SK-N-SH treated with all-trans-retinoic acid at 6 μM for 48 hours (cell line): Measurements from ENCODE around the gene PLCB4.

Experiments
- ATAC-seq: fragments of 200-7000 bp; cut with Tn5 transposase; 3 replicates; pipeline ENCODE4 v1.9.1; 2020; ENCODE audit warnings: mild to moderate bottlenecking, moderate library complexity
- ARNTL ChIP-seq: fragments of 450-650 bp; formaldehyde crosslinking; IDR thresholded peaks from 2 replicates; pipeline ENCODE4 v1.5.0; 2020; ENCODE audit warnings: low read depth, mild to moderate bottlenecking, moderate library complexity, borderline replicate concordance
- BACH2 ChIP-seq: fragments of 250-450 bp; sonication (Bioruptor Pico); IDR thresholded peaks from 2 replicates; pipeline ENCODE4 v1.9.0; 2021; ENCODE audit warnings: mild to moderate bottlenecking, borderline replicate concordance
- CREB5 ChIP-seq: fragments of 250-450 bp; sonication (Bioruptor Pico); IDR thresholded peaks from 2 replicates; pipeline ENCODE4 v1.5.1; 2020; ENCODE audit warnings: low read depth, mild to moderate bottlenecking, moderate library complexity
- CSDC2 ChIP-seq: fragments of 250-450 bp; sonication (Bioruptor Pico); IDR thresholded peaks from 2 replicates; pipeline ENCODE4 v1.5.0; 2020; ENCODE audit warnings: mild to moderate bottlenecking, moderate library complexity
- CSRNP3 ChIP-seq: fragments of 250-450 bp; sonication (Bioruptor Pico); IDR thresholded peaks from 2 replicates; pipeline ENCODE4 v1.5.1; 2021; ENCODE audit warnings: mild to moderate bottlenecking, moderate library complexity
- GLIS3 ChIP-seq: fragments of 250-450 bp; sonication (Bioruptor Pico); IDR thresholded peaks from 2 replicates; pipeline ENCODE4 v1.5.0; 2020; ENCODE audit warnings: mild to moderate bottlenecking, moderate library complexity
- ISL1 ChIP-seq: fragments of 250-450 bp; sonication (Bioruptor Pico); IDR thresholded peaks from 2 replicates; pipeline ENCODE4 v2.1.2; 2022; ENCODE audit warnings: mild to moderate bottlenecking, moderate library complexity
- OSR1 ChIP-seq: fragments of 250-450 bp; sonication (Bioruptor Pico); IDR thresholded peaks from 2 replicates; pipeline ENCODE4 v1.8.0; 2022; ENCODE audit warnings: moderate library complexity, mild to moderate bottlenecking, inconsistent platforms
- PATZ1 ChIP-seq: fragments of 250-450 bp; sonication (Bioruptor Pico); IDR thresholded peaks from 2 replicates; pipeline ENCODE4 v1.8.0; 2020; ENCODE audit warnings: mild to moderate bottlenecking, moderate library complexity, borderline replicate concordance
- POU6F1 ChIP-seq: fragments of 250-450 bp; sonication (Bioruptor Pico); IDR thresholded peaks from 2 replicates; pipeline ENCODE4 v1.8.0; 2021; ENCODE audit warnings: low read depth, mild to moderate bottlenecking, moderate library complexity, borderline replicate concordance
- PPARA ChIP-seq: fragments of 250-450 bp; sonication (Bioruptor Pico); IDR thresholded peaks from 2 replicates; pipeline ENCODE4 v1.5.0; 2020; ENCODE audit warnings: mild to moderate bottlenecking, borderline replicate concordance
- RARB ChIP-seq: fragments of 250-450 bp; sonication (Bioruptor Pico); IDR thresholded peaks from 2 replicates; pipeline ENCODE4 v1.8.0; 2021; ENCODE audit warnings: mild to moderate bottlenecking, moderate library complexity
- SNAI2 ChIP-seq: fragments of 250-450 bp; sonication (Bioruptor Pico); IDR thresholded peaks from 2 replicates; pipeline ENCODE4 v1.5.0; 2020; ENCODE audit warnings: mild to moderate bottlenecking, moderate library complexity
- TCF4 ChIP-seq: fragments of 250-450 bp; sonication (Bioruptor Pico); IDR thresholded peaks from 2 replicates; pipeline ENCODE4 v1.8.0; 2021; ENCODE audit warnings: mild to moderate bottlenecking, moderate library complexity, borderline replicate concordance
- TOX ChIP-seq: fragments of 250-450 bp; sonication (Bioruptor Pico); IDR thresholded peaks from 2 replicates; pipeline ENCODE4 v1.8.0; 2021; ENCODE audit warnings: mild to moderate bottlenecking, moderate library complexity, borderline replicate concordance
- ZC3H10 ChIP-seq: fragments of 250-450 bp; sonication (Bioruptor Pico); IDR thresholded peaks from 2 replicates; pipeline ENCODE4 v1.5.1; 2021; ENCODE audit warnings: mild to moderate bottlenecking, moderate library complexity
- ZFP3 ChIP-seq: fragments of 250-450 bp; sonication (Bioruptor Pico); IDR thresholded peaks from 2 replicates; pipeline ENCODE4 v1.5.0; 2020; ENCODE audit warnings: mild to moderate bottlenecking, moderate library complexity
- ZFP30 ChIP-seq: fragments of 450-650 bp; formaldehyde crosslinking; IDR thresholded peaks from 2 replicates; pipeline ENCODE4 v1.5.0; 2022; ENCODE audit warnings: mild to moderate bottlenecking, moderate library complexity
- ZNF70 ChIP-seq: fragments of 450-650 bp; formaldehyde crosslinking; IDR thresholded peaks from 2 replicates; pipeline ENCODE4 v1.5.0; 2020; ENCODE audit warnings: mild to moderate bottlenecking, moderate library complexity
- ZNF8 ChIP-seq: fragments of 450-650 bp; formaldehyde crosslinking; IDR thresholded peaks from 2 replicates; pipeline ENCODE4 v1.5.0; 2020; ENCODE audit warnings: mild to moderate bottlenecking, moderate library complexity

PLCB4 gene

GRCh38 chr20:9036593-9036992 is 32.3 kb upstream of the PLCB4 start (continued):
- no peak for TF ChIP-seq ZFP3 (CRISPR knock-in tag)
- TF ChIP-seq OSR1: no peak
- no peak for TF ChIP-seq ZNF70 (CRISPR knock-in tag)
- TF ChIP-seq GLIS3 (CRISPR knock-in tag): no peak
- TF ChIP-seq ARNTL (CRISPR knock-in tag): no peak
- TF ChIP-seq, all 23 proteins: peak for 0

GRCh38 chr20:9038791-9039535 is 29.9 kb upstream of the PLCB4 start:
- TF ChIP-seq TOX (CRISPR knock-in tag) (no peak), SNAI2 (CRISPR knock-in tag) (no peak), CSDC2 (CRISPR knock-in tag) (no peak), ZFP30 (no peak), CREB5 (CRISPR knock-in tag) (no peak), ZNF70 (CRISPR knock-in tag) (no peak), GLIS3 (CRISPR knock-in tag) (no peak), ZNF8 (CRISPR knock-in tag) (no peak), PATZ1 (CRISPR knock-in tag) (no peak), POU6F1 (CRISPR knock-in tag) (no peak), CSRNP3 (CRISPR knock-in tag) (no peak), ISL1 (no peak), PPARA (CRISPR knock-in tag) (no peak)
- ATAC-seq: no peak

GRCh38 chr20:9040863-9041524 is 27.9 kb upstream of the PLCB4 start:
- no peak for ATAC-seq
- TF ChIP-seq BACH2 (CRISPR knock-in tag): no peak

GRCh38 chr20:9043364-9043763 is 25.5 kb upstream of the PLCB4 start:
- ATAC-seq: no peak
- no peak for TF ChIP-seq CREB5 (CRISPR knock-in tag)
- no peak for TF ChIP-seq ZNF8 (CRISPR knock-in tag)
- no peak for TF ChIP-seq CSRNP3 (CRISPR knock-in tag)
- TF ChIP-seq PPARA (CRISPR knock-in tag): no peak
- no peak for TF ChIP-seq ZC3H10
- no peak for TF ChIP-seq BACH2 (CRISPR knock-in tag)
- no peak for TF ChIP-seq ISL1
- TF ChIP-seq PATZ1 (CRISPR knock-in tag): no peak
- no peak for TF ChIP-seq GLIS3 (CRISPR knock-in tag)
- no peak for TF ChIP-seq TCF4
- no peak for TF ChIP-seq RARB (CRISPR knock-in tag)
- no peak for TF ChIP-seq POU6F1 (CRISPR knock-in tag)
- no peak for TF ChIP-seq CSDC2 (CRISPR knock-in tag)
- TF ChIP-seq ZFP30: no peak
- TF ChIP-seq OSR1: no peak
